NCI-H2227 treated with DMSO at 0.1 percent for 48 hours (cell line): ENCODE measurements around the gene CACNA2D1.
A peak's percentile ranks its signal among the peaks of the same experiment; 100 is the strongest.

Experiments used
- DNase-seq: peaks from one replicate; lab custom pipeline; 2025; lab: John Stamatoyannopoulos, UW

CACNA2D1 gene

GRCh38 chr7:82443547-82444219 lies at the start of gene CACNA2D1:
Gene CACNA2D1 (minus strand): TSS chr7:82443777.
- DNase-seq: peak; percentile 99

- peak; percentile 25 for DNase-seq
Measured at GRCh38 chr7:82481499-82482097, 38.0 kb upstream of the CACNA2D1 start.

- DNase-seq: no peak
Measured at GRCh38 chr7:82477733-82478515, 34.3 kb upstream of the CACNA2D1 start.

GRCh38 chr7:82472966-82473365 lies 29.4 kb upstream of the CACNA2D1 start:
- no peak for DNase-seq

GRCh38 chr7:82471351-82472020 lies 27.9 kb upstream of the CACNA2D1 start:
- no peak for DNase-seq

- DNase-seq: no peak
Measured at GRCh38 chr7:82469207-82469606, 25.6 kb upstream of the CACNA2D1 start.

- no peak for DNase-seq
Measured at GRCh38 chr7:82468435-82468834, 24.9 kb upstream of the CACNA2D1 start.

GRCh38 chr7:82467020-82467419 lies 23.4 kb upstream of the CACNA2D1 start:
- no peak for DNase-seq

- DNase-seq: no peak
Measured at GRCh38 chr7:82464372-82464771, 20.8 kb upstream of the CACNA2D1 start.

GRCh38 chr7:82455295-82455694 lies 11.7 kb upstream of the CACNA2D1 start:
- DNase-seq: no peak

GRCh38 chr7:82450759-82451158 lies 7.2 kb upstream of the CACNA2D1 start:
- DNase-seq: no peak

- DNase-seq: no peak
Measured at GRCh38 chr7:82449910-82450309, 6.3 kb upstream of the CACNA2D1 start.

GRCh38 chr7:82446897-82447296 lies 3.3 kb upstream of the CACNA2D1 start:
- no peak for DNase-seq

- peak; percentile 67 for DNase-seq
Measured at GRCh38 chr7:82445271-82445670, 1.7 kb upstream of the CACNA2D1 start.

- DNase-seq: peak; percentile 93
Measured at GRCh38 chr7:82444220-82444909, 788 bp upstream of the CACNA2D1 start.

- DNase-seq: peak; percentile 70
Measured at GRCh38 chr7:82443036-82443546, 486 bp downstream of the CACNA2D1 start.

GRCh38 chr7:82442492-82443035 lies 1.0 kb downstream of the CACNA2D1 start:
- peak; percentile 70 for DNase-seq

- peak; percentile 81 for DNase-seq
Measured at GRCh38 chr7:82441669-82442478, 1.7 kb downstream of the CACNA2D1 start.

- peak; percentile 24 for DNase-seq
Measured at GRCh38 chr7:82438521-82438920, 5.1 kb downstream of the CACNA2D1 start.

- DNase-seq: no peak
Measured at GRCh38 chr7:82435769-82436168, 7.8 kb downstream of the CACNA2D1 start.
